ENCODE measurements around the gene TOMM6. TPM values are rescaled to one million over a fixed set of nuclear protein-coding genes. Genes with fewer than 3 reads are reported as not detected.

TOMM6 gene
- total RNA-seq, 3 donors from 2014 or later: 96.9 to 116 (median 96.9) TPM

GRCh38 chr6:41779788-41780550, 7.5 kb upstream of the TOMM6 start, which contains the start of gene FRS3:
TSS of gene FRS3 (minus strand) at chr6:41779900. CDS start at chr6:41776987, 2,913 bp downstream.
- ATAC-seq (peak; percentile 94), DNase-seq (peak; percentile 99 to 100 (median 99))
- H3K4me3 ChIP-seq: peak within 1 kb of the TSS; percentile 50
- intact Hi-C loops (cut with DNase I, micrococcal nuclease): loop anchor here in 1 of 2 donors (10.0 kb wide), 1 partner anchor 265 kb away; no protein-coding TSS in a partner anchor
- TF ChIP-seq CTCF (IDR thresholded peaks at IDR 0.05): peak; percentile 96
- H3K4me1 ChIP-seq (ENCODE audit: low read depth): peaks cover 22% of the 10 kb centered on the region
- H3K9me3 ChIP-seq: no peaks in the 10 kb centered on the region
- no peaks in the 10 kb centered on the region for H3K36me3 ChIP-seq (ENCODE audit: low read depth)

DNA sequence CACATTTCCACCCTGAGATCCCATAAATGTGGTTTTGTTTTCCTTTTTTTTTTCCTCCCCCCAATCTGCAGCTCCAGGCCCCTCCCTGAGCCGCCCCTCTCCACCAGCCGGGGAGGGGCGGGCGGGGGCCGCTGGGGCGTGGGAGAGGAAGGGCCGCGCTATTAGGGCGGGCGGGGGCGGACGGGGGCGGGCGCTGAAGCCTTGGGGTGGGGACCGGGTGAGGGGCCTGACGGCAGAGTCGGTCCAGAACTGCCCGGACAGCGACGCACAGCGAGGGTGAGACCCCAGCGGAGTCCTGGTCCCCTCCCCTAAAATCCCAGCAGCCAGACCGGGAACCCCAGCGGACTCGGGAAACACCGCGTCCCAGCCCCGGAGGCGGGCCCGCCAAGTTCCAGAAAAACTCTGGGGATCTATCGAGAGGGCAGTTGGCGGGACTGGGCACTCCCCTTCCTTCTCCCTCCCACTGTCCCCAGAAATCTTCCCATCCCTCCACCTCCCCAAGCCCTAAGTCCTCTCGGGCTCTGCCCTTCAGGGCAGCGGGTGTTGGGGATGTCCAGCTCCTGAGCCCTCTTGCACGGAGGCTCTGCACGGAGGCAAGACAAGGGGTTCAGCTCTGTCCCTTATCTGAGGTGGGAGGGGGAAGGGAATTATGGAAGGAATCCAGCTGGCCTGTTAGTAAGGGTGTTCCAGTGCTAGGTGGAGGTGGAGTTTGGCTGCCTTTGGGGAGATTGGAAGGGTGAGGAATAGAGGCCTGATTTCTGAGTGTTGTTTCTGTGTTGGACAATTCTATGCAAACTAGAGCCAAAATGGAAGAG, 6.7 kb upstream of the TOMM6 start, which contains the start of gene PRICKLE4:
TSS of gene PRICKLE4 (plus strand) at position 232 of the 815 bp plus-strand sequence. CDS start 2,692 bp downstream, outside the sequence.
- no peak for TF ChIP-seq CTCF (IDR thresholded peaks at IDR 0.05)
- Histone ChIP-seq H3K36me3 (ENCODE audit: low read depth) (no peaks in the 10 kb centered on the region), H3K9me3 (no peaks in the 10 kb centered on the region), H3K4me3 (peak within 1 kb of the TSS; percentile 50), H3K4me1 (ENCODE audit: low read depth) (peaks cover 24% of the 10 kb centered on the region)
- peak; percentile 43 for ATAC-seq
- peak; percentile 69 to 75 (median 71) for DNase-seq
- intact Hi-C loops (cut with DNase I, micrococcal nuclease): loop anchor here in 1 of 2 donors (10.0 kb wide), 1 partner anchor 264 kb away; no protein-coding TSS in a partner anchor

- TF ChIP-seq CTCF (IDR thresholded peaks at IDR 0.05): no peak
- intact Hi-C loops (cut with DNase I, micrococcal nuclease): loop anchor here in 1 of 2 donors (10.0 kb wide), 1 partner anchor 263 kb away; no protein-coding TSS in a partner anchor
- no peaks in the 10 kb centered on the region for H3K9me3 ChIP-seq
- peak; percentile 30 for ATAC-seq
- DNase-seq: peak in 2 of 3 donors; percentile 57 to 65
- H3K36me3 ChIP-seq (ENCODE audit: low read depth): no peaks in the 10 kb centered on the region
- no peak overlapping the region for H3K4me3 ChIP-seq
- H3K4me1 ChIP-seq (ENCODE audit: low read depth): peaks cover 29% of the 10 kb centered on the region
Observed at GRCh38 chr6:41781366-41781730, 6.1 kb upstream of the TOMM6 start.

DNA sequence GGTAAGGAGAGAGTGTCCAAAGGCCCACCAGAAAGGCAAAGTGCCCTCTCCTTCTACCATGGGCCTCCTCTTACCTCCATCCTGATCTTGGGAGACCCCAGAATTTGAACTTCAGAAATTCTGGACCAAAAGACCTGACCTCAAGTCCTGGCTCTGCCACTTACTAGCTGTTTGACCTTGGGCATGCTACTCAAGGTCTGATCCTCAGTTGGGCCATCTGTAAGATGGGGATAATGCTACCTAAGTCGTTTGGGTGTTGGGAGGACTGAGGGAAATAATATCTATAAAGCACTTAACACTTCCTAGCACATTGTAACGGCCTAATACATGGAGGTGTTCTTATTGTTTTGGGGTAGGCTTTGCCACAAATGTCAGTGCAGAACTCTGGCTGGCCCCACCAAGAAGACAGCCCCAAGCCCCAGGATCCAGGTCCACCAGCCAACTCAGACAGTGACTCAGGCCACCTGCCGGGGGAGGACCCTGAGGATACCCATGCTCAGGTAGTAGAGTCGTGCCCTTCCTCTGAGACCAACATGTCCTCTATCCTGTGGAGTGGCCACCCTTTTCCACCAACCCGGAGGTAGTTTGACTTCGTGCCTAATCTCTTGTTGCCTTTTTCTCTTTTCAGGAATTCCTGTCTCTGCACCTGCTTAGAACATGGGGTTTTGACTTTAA, 4.3 kb upstream of the TOMM6 start:
- Histone ChIP-seq H3K4me3 (no peak overlapping the region), H3K4me1 (ENCODE audit: low read depth) (peaks cover 30% of the 10 kb centered on the region), H3K36me3 (ENCODE audit: low read depth) (no peaks in the 10 kb centered on the region), H3K9me3 (no peaks in the 10 kb centered on the region)
- no peak for TF ChIP-seq CTCF (IDR thresholded peaks at IDR 0.05)
- ATAC-seq: no peak
- no peak for DNase-seq
- intact Hi-C loops (cut with DNase I, micrococcal nuclease): loop anchor here in 1 of 2 donors (10.0 kb wide), 1 partner anchor 262 kb away; no protein-coding TSS in a partner anchor

GRCh38 chr6:41784581-41785171, 2.8 kb upstream of the TOMM6 start:
- H3K36me3 ChIP-seq (ENCODE audit: low read depth): no peaks in the 10 kb centered on the region
- H3K4me3 ChIP-seq: no peak overlapping the region

More at GRCh38 chr6:41784581-41785171, 2.8 kb upstream of the TOMM6 start:
- ATAC-seq (no peak), DNase-seq (no peak)
- H3K4me1 ChIP-seq (ENCODE audit: low read depth): peaks cover 29% of the 10 kb centered on the region
- H3K9me3 ChIP-seq: no peaks in the 10 kb centered on the region
- no peak for TF ChIP-seq CTCF (IDR thresholded peaks at IDR 0.05)
- intact Hi-C loops (cut with DNase I, micrococcal nuclease): loop anchor here in 1 of 2 donors (10.0 kb wide), 1 partner anchor 260 kb away; no protein-coding TSS in a partner anchor
